Measurements from ENCODE around the gene RRAGC.

Gene RRAGC

DNA sequence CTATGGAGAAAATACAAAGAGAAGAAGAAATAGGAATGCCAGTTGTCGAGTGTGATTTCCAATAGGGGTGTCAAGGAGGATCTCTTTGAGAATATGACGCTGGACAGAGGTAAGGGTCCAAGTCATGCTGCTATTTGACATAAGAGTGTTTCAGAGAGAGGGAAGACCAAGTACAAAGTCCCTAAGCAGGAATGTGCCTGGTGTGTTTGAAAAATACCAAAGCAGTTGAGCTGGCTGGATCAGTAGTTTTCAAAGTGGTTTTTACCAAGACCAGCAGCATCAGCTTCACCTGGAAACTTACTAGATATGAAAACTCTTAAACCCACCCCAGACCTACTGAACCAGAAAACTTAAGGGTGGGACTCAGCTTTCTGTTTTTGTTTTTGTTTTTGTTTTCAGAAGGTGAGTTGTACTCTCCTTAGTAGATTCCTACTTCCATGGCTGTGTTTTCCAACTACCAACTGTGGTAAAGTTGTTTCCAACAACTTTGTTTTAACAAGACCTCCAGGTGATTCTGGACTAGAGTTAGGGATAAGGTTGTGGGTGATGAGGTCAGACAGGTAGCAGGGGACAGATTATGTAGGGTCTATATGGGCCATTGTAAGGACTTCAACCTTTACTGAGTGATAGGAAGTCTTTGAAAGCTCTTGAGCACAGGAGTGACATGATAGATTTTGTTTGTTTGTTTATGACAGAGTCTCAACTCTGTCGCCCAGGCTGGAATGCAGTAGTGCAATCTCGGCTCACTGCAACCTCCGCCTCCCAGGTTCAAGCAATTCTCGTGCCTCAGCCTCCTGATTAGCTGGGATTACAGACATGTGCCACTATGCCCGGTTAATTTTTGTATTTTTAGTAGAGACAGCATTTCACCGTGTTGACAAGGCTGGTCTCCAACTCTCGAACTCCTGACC, 29.1 kb upstream of the RRAGC start:
- H3K4me3 ChIP-seq (ENCODE audit: insufficient read depth, low read depth, low read length): no peak overlapping the region
- H3K27me3 ChIP-seq (ENCODE audit: control insufficient read depth, insufficient read depth, low read length, poor library complexity, severe bottlenecking): no peaks in the 10 kb centered on the region
- H3K4me1 ChIP-seq (ENCODE audit: control insufficient read depth, insufficient read depth, low read length): no peaks in the 10 kb centered on the region
- H3K9me3 ChIP-seq (ENCODE audit: control insufficient read depth, low read length): no peaks in the 10 kb centered on the region
- H3K36me3 ChIP-seq (ENCODE audit: control insufficient read depth, insufficient read depth, low read length): no peaks in the 10 kb centered on the region
- 90 to 93% methylated on average over 9 of the region's 9 CpGs for WGBS, 2 experiments
- no peak overlapping the region for H3K27ac ChIP-seq (ENCODE audit: insufficient read depth, low read depth, low read length, poor library complexity, severe bottlenecking)

DNA sequence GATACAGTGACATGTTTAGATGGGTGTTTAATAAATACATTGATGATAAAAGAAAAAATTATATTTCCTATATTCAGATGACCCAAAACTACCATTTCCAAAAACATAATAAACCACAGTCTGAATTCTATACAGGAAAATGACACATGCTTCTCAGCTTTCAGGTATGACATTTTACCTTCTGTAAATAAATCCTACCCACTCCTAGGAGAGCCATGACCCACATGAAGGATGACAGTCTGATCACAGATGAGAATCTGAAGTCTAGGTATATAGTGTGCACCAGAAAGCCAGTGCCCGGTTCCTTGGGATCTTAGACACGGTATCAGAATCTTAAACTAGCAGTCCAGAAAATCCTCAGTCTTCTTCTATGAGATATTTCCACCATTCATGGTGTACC, 25.5 kb upstream of the RRAGC start:
- no peaks in the 10 kb centered on the region for H3K4me1 ChIP-seq (ENCODE audit: control insufficient read depth, insufficient read depth, low read length)
- H3K4me3 ChIP-seq (ENCODE audit: insufficient read depth, low read depth, low read length): no peak overlapping the region
- H3K27ac ChIP-seq (ENCODE audit: insufficient read depth, low read depth, low read length, poor library complexity, severe bottlenecking): no peak overlapping the region
- no peaks in the 10 kb centered on the region for H3K36me3 ChIP-seq (ENCODE audit: control insufficient read depth, insufficient read depth, low read length)
- no peaks in the 10 kb centered on the region for H3K9me3 ChIP-seq (ENCODE audit: control insufficient read depth, low read length)
- WGBS, 2 experiments: 85 to 88% methylated on average over 2 of the region's 2 CpGs
- no peaks in the 10 kb centered on the region for H3K27me3 ChIP-seq (ENCODE audit: control insufficient read depth, insufficient read depth, low read length, poor library complexity, severe bottlenecking)

DNA sequence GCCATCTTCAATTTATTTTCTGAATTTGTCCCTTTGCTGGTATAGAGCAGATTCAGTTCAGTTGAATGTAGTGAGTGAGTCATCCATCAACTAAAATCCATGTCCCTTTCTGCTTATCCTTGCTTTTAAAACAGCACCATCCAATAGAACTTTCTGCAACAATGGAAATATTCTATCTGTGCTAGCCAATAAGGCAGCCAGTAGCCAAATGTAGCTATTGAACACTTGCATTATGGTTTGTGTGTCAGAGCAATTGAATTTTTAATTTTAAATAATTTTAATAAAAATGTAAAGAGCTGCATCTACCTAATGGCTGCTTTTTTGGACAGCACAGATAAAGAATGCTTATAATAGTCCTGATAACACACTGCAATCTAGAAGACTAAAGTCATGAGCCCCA, 21.9 kb upstream of the RRAGC start, which contains the start of gene GJA9:
GJA9 (minus strand) TSS at position 101 of the 400 bp plus-strand sequence. CDS start 5,489 bp downstream, outside the sequence.
- no peaks in the 10 kb centered on the region for H3K9me3 ChIP-seq (ENCODE audit: control insufficient read depth, low read length)
- H3K27me3 ChIP-seq (ENCODE audit: control insufficient read depth, insufficient read depth, low read length, poor library complexity, severe bottlenecking): no peaks in the 10 kb centered on the region
- H3K36me3 ChIP-seq (ENCODE audit: control insufficient read depth, insufficient read depth, low read length): no peaks in the 10 kb centered on the region
- H3K27ac ChIP-seq (ENCODE audit: insufficient read depth, low read depth, low read length, poor library complexity, severe bottlenecking): no peak within 1 kb of the TSS
- no peak within 1 kb of the TSS for H3K4me3 ChIP-seq (ENCODE audit: insufficient read depth, low read depth, low read length)
- H3K4me1 ChIP-seq (ENCODE audit: control insufficient read depth, insufficient read depth, low read length): no peaks in the 10 kb centered on the region

DNA sequence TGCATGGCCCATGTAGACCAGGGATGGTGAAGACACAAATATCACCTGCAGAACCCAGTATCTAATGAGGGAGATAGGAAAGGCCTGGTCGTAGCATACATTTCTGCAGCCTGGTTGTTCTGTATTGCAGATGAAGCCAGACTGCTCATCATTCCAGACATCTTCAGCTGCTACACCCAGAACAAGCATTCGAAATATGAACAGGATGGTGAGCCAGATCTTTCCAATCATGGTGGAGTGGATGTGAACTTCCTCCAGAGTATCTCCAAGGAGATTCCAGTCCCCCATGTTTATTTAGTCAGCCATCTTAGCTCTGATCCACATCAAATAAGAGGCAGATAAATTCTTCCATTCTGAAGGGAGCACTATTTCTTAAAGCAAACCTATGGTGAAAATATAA, 16.2 kb upstream of the RRAGC start:
- WGBS, 2 experiments: 84 to 87% methylated on average over 2 of the region's 2 CpGs
- Histone ChIP-seq H3K27ac (ENCODE audit: insufficient read depth, low read depth, low read length, poor library complexity, severe bottlenecking) (no peak overlapping the region), H3K9me3 (ENCODE audit: control insufficient read depth, low read length) (no peaks in the 10 kb centered on the region)

DNA sequence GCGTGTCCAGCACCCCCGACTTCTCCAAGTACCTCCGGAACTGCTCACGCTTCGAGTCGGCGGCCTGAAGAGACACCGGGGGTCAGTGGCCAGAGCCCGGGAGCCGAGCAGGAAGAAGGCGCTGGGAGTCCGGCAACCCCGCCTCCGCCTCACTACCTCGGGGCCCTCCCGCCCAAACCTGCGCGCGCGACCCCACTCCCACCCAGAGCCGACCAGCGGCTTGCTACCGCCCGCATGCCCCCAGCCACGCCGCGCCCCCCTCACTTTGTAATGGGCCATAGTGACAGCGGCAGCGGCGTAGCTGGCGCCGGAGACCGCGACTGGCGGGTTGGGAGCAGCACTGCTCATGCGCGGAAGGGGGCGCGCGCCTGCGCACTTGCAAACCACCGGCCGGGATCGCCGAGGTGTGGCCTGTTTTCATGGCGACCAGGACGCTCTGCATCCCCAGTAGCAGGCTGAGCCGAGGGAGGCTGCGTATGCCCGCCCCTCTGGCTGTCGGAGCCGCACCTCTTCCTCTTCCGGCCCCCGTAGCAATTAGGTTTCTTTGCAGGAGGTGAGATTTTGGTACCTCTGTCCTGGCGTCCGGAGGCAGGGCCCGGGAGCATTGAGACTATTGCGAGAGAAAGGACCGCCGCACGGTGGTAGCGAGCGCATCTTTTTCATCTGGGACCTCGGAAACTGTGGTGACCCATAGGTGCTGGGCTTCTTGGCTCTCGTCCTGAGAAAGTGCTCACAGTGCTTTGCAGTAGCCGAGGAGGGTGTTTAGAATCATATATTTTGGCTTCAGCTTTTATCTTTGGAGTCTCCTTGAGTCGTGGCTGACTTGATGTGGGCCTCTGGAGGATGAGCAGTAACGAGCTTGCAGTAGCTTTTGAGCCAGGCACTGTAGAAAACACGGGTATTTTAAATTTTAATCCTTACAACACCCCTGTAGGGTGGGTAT, 13.7 kb upstream of the RRAGC start, which contains the start of gene MYCBP:
MYCBP (minus strand) TSS at position 322 of the 943 bp plus-strand sequence; CDS start at position 279, 43 bp downstream.
- WGBS, 2 experiments: 0% methylated on average over 68 to 69 of the region's 69 CpGs
- no peaks in the 10 kb centered on the region for H3K9me3 ChIP-seq (ENCODE audit: control insufficient read depth, low read length)
- peaks cover 11% of the 10 kb centered on the region for H3K4me1 ChIP-seq (ENCODE audit: control insufficient read depth, insufficient read depth, low read length)
- H3K27me3 ChIP-seq (ENCODE audit: control insufficient read depth, insufficient read depth, low read length, poor library complexity, severe bottlenecking): no peaks in the 10 kb centered on the region
- H3K36me3 ChIP-seq (ENCODE audit: control insufficient read depth, insufficient read depth, low read length): no peaks in the 10 kb centered on the region
- H3K4me3 ChIP-seq (ENCODE audit: insufficient read depth, low read depth, low read length): peak within 1 kb of the TSS; percentile 79
- peak within 1 kb of the TSS; percentile 2 for H3K27ac ChIP-seq (ENCODE audit: insufficient read depth, low read depth, low read length, poor library complexity, severe bottlenecking)

More for the DNA sequence above, 16.2 kb upstream of the RRAGC start:
- H3K27me3 ChIP-seq (ENCODE audit: control insufficient read depth, insufficient read depth, low read length, poor library complexity, severe bottlenecking): no peaks in the 10 kb centered on the region
- no peaks in the 10 kb centered on the region for H3K36me3 ChIP-seq (ENCODE audit: control insufficient read depth, insufficient read depth, low read length)
- H3K4me1 ChIP-seq (ENCODE audit: control insufficient read depth, insufficient read depth, low read length): peaks cover 11% of the 10 kb centered on the region
- H3K4me3 ChIP-seq (ENCODE audit: insufficient read depth, low read depth, low read length): no peak overlapping the region

DNA sequence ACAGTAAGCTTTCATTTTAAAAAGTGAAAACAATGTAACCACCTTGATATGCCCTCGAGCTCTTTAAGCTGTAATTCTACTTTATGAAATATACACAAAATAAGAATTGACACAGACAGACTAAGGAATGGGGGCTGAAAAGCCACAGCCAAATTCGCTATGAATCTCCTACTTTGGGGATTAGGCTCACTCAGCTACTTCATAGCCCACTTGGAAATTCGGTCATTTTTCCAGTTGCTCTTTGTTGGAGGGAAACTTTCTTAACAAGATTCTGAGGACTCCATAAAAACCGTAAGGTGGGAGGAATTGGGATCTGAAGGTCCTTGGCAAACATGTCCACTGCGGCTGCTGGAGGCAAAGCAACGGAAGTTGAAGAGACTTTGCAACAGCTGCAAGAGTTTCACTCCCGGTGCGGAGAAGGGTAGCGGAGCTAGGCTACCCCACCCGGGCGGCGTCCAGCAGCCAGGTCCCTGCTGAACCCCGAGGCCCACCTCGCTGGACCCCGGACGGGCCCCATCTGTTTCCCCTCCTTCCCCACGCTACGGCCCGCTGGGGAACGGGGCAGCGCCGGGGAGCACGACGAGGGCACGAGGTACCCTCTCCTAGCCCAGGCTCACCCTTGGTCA, 12.9 kb upstream of the RRAGC start:
- 5 to 10% methylated on average over 25 of the region's 25 CpGs for WGBS, 2 experiments
- Histone ChIP-seq H3K36me3 (ENCODE audit: control insufficient read depth, insufficient read depth, low read length) (no peaks in the 10 kb centered on the region), H3K4me1 (ENCODE audit: control insufficient read depth, insufficient read depth, low read length) (peaks cover 11% of the 10 kb centered on the region), H3K27me3 (ENCODE audit: control insufficient read depth, insufficient read depth, low read length, poor library complexity, severe bottlenecking) (no peaks in the 10 kb centered on the region), H3K4me3 (ENCODE audit: insufficient read depth, low read depth, low read length) (peak overlapping the region; percentile 79), H3K9me3 (ENCODE audit: control insufficient read depth, low read length) (no peaks in the 10 kb centered on the region), H3K27ac (ENCODE audit: insufficient read depth, low read depth, low read length, poor library complexity, severe bottlenecking) (no peak overlapping the region)

DNA sequence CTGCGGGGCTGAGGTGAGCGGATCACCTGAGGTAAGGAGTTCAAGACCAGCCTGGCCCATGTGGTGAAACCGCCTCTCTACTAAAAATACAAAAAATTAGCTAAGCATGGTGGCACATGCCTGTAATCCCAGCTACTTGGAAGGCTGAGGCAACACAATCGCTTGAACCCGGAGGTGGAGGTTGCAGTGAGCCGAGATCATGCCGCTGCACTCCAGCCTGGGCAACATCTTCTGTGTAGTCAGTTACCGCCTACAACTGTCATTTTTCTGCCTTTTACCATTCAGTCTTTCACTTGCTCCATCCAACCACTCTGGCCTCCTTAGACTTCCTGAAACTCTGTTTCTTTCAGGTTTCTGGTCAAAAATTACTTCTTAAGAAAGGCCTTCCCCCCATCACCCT, 11.4 kb upstream of the RRAGC start:
- WGBS, 2 experiments: 93 to 94% methylated on average over 8 of the region's 8 CpGs
- Histone ChIP-seq H3K9me3 (ENCODE audit: control insufficient read depth, low read length) (no peaks in the 10 kb centered on the region), H3K36me3 (ENCODE audit: control insufficient read depth, insufficient read depth, low read length) (no peaks in the 10 kb centered on the region), H3K4me1 (ENCODE audit: control insufficient read depth, insufficient read depth, low read length) (peaks cover 11% of the 10 kb centered on the region), H3K4me3 (ENCODE audit: insufficient read depth, low read depth, low read length) (no peak overlapping the region), H3K27ac (ENCODE audit: insufficient read depth, low read depth, low read length, poor library complexity, severe bottlenecking) (no peak overlapping the region), H3K27me3 (ENCODE audit: control insufficient read depth, insufficient read depth, low read length, poor library complexity, severe bottlenecking) (no peaks in the 10 kb centered on the region)

DNA sequence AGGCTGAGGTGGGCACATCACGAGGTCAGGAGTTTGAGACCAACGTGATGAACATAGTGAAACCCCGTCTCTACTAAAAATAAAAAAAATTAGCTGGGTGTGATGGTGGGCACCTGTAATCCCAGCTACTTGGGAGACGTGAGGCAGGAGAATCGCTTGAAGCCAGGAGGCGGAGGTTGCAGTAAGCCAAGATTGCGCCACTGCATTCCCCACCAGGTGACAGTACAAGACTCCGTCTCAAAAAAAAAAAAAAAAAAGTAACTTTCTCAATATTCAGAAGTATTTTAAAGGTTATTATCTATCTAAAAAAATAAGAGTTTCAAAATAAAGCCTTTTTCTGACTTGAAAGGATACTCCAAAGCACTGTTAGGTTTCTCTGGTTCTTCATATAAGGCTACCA, 7.6 kb upstream of the RRAGC start:
- peaks cover 4% of the 10 kb centered on the region for H3K36me3 ChIP-seq (ENCODE audit: control insufficient read depth, insufficient read depth, low read length)
- H3K9me3 ChIP-seq (ENCODE audit: control insufficient read depth, low read length): no peaks in the 10 kb centered on the region
- H3K4me1 ChIP-seq (ENCODE audit: control insufficient read depth, insufficient read depth, low read length): no peaks in the 10 kb centered on the region
- no peak overlapping the region for H3K4me3 ChIP-seq (ENCODE audit: insufficient read depth, low read depth, low read length)
- 94 to 95% methylated on average over 7 of the region's 8 CpGs for WGBS, 2 experiments
- no peak overlapping the region for H3K27ac ChIP-seq (ENCODE audit: insufficient read depth, low read depth, low read length, poor library complexity, severe bottlenecking)
- no peaks in the 10 kb centered on the region for H3K27me3 ChIP-seq (ENCODE audit: control insufficient read depth, insufficient read depth, low read length, poor library complexity, severe bottlenecking)

DNA sequence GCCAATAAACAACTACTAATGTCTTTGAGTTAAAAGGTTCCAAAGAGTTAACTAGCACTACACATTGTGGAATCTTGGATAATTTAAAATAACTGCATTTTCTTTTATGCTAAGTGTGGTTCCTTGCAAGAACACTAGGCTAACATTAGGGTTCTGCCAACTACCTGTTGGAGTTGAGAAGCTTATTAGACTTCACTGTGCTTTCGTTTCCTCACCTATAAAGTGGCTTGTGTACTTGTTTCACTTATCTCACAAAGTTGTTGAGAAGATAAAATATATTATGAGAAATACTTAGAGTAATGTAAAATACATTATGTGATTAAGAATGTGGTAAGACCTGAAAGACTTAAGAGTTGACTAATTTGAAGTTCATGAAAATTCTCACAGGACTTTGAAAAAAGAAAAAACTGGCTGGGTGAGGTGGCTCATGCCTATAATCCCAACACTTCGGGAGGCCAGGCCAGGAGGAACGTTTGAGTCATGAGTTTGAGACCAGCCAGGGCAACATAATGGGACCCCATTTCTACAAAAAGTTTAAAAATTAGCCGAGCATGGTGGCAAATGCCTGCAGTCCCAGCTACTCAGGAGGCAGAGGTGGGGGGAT, 5.6 kb upstream of the RRAGC start:
- no peaks in the 10 kb centered on the region for H3K9me3 ChIP-seq (ENCODE audit: control insufficient read depth, low read length)
- H3K36me3 ChIP-seq (ENCODE audit: control insufficient read depth, insufficient read depth, low read length): peaks cover 4% of the 10 kb centered on the region
- no peak overlapping the region for H3K4me3 ChIP-seq (ENCODE audit: insufficient read depth, low read depth, low read length)
- H3K27ac ChIP-seq (ENCODE audit: insufficient read depth, low read depth, low read length, poor library complexity, severe bottlenecking): no peak overlapping the region
- whole genome bisulfite sequencing, 2 experiments: 84 to 90% methylated on average over 3 to 4 of the region's 4 CpGs
- peaks cover 4% of the 10 kb centered on the region for H3K4me1 ChIP-seq (ENCODE audit: control insufficient read depth, insufficient read depth, low read length)
- H3K27me3 ChIP-seq (ENCODE audit: control insufficient read depth, insufficient read depth, low read length, poor library complexity, severe bottlenecking): no peaks in the 10 kb centered on the region
